C1 segment of cervical spinal cord (tissue), 14 donors: ENCODE data around the gene AQP9.
"Not testable (repeated sequence)": the region's sequence is repeated elsewhere in the genome, so short reads cannot be mapped to it uniquely, and the experiment has no call there.

Experiments used
- DNase-seq, 14 donors: peaks; one replicate each; lab custom pipeline; 2025; lab: John Stamatoyannopoulos, UW

AQP9 gene

GRCh38 chr15:58179741-58180381 is 41.7 kb downstream of the AQP9 start:
- no peak for DNase-seq

- peak in 6 of 14 donors; percentile 2 to 33 (median 11) for DNase-seq
Measured at GRCh38 chr15:58182460-58183163, 44.4 kb downstream of the AQP9 start.

GRCh38 chr15:58185439-58185838 is 47.3 kb downstream of the AQP9 start:
- no peak for DNase-seq

GRCh38 chr15:58189148-58189811 is 51.1 kb downstream of the AQP9 start:
- no peak for DNase-seq

GRCh38 chr15:58190419-58190818 is 52.2 kb downstream of the AQP9 start:
- DNase-seq: no peak

GRCh38 chr15:58193636-58194035 is 55.5 kb downstream of the AQP9 start:
- not testable (repeated sequence) for DNase-seq

- no peak for DNase-seq
Measured at GRCh38 chr15:58200739-58201138, 62.6 kb downstream of the AQP9 start.

- no peak for DNase-seq
Measured at GRCh38 chr15:58201516-58201915, 63.3 kb downstream of the AQP9 start.

GRCh38 chr15:58203537-58203936 is 65.4 kb downstream of the AQP9 start:
- no peak for DNase-seq

GRCh38 chr15:58206151-58206550 is 68.0 kb downstream of the AQP9 start:
- no peak for DNase-seq

- not testable (repeated sequence) for DNase-seq
Measured at GRCh38 chr15:58208217-58208616, 70.0 kb downstream of the AQP9 start.

- not testable (repeated sequence) for DNase-seq
Measured at GRCh38 chr15:58209007-58209481, 70.9 kb downstream of the AQP9 start.

GRCh38 chr15:58210031-58210430 is 71.8 kb downstream of the AQP9 start:
- DNase-seq: not testable (repeated sequence)

- DNase-seq: peak in 2 of 14 donors; percentile 4 to 10
Measured at GRCh38 chr15:58212909-58213526, 74.8 kb downstream of the AQP9 start.

GRCh38 chr15:58213587-58214338 is 75.6 kb downstream of the AQP9 start:
- no peak for DNase-seq

- no peak for DNase-seq
Measured at GRCh38 chr15:58214591-58215340, 76.6 kb downstream of the AQP9 start.

- no peak for DNase-seq
Measured at GRCh38 chr15:58217460-58217859, 79.3 kb downstream of the AQP9 start.

GRCh38 chr15:58221591-58222241 is 83.5 kb downstream of the AQP9 start:
- no peak for DNase-seq

- no peak for DNase-seq
Measured at GRCh38 chr15:58222679-58223078, 84.5 kb downstream of the AQP9 start.

- DNase-seq: no peak
Measured at GRCh38 chr15:58223432-58223831, 85.3 kb downstream of the AQP9 start.
